HG03439 (cell line): ENCODE data around the gene PDE2A.

Experiments
- ATAC-seq: cut with Tn5 transposase; IDR thresholded peaks from one replicate; pipeline ENCODE4 v1.9.1; 2021; ENCODE audit warnings: mild to moderate bottlenecking, moderate library complexity; ENCODE audit not compliant: unreplicated experiment

Gene PDE2A

DNA sequence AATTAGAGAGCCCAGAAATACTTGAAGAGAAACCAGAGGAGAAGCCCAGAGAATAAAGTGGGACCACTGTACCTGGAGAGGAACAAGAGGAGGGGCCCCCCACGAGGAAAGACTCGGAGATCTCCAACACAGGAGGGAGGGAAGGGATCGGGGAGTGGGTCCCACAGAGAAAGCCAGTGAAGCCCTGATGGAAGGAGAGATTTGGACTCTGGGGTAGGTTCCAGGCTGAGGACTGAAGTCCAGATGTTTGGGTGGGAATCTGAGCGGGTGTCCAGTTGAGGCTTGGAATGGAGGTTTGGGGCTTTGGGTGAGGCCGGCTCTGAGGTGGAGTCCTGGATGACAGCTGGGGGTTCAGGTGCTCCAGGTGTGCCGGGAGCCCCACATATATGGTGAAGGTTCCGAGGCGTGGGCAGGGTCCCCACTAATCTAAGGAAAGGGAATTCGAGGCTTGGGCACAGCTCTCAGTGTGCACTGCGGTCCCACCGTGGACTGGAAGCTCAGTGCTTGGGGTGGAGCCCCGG lies 32.6 kb downstream of the PDE2A start:
- no peak for ATAC-seq

DNA sequence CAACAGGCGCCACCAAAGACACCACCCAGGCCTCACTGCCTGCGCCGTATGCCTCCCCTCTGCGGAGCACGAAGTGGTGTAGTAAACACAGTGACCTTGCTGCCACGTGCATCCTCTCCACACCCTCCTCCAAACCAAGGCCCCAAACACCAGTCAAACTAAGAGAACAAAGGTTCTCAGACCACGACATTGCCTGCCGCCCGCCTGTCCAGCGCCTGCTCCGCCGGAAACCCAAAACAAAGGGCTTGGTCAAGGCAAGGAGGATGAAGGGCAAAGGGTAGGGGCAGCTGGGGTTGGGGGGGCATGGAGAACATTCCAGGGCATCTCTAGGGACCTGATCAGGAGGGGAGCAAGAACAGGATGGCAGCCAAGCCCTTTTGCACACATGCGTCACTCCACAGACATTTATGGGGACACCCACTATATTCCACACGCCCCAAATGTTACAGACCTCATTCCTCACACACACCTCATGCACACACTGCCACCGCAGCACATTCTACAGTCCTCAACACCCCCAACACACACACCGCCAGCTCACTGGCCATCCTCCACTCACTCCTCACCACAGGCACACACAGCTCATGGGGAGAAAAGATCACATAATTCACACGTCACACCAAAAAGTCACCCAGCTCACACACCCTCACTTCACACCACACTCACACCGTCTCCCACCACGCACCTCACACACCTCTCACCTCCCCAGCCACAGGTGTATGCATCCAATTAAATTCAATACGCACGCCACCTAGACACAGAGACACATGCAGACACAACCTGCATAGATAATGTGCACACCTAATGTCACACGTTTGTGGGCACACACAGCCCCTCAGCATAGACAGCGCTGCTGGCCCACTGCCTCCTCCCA lies 34.5 kb downstream of the PDE2A start:
- ATAC-seq: no peak

DNA sequence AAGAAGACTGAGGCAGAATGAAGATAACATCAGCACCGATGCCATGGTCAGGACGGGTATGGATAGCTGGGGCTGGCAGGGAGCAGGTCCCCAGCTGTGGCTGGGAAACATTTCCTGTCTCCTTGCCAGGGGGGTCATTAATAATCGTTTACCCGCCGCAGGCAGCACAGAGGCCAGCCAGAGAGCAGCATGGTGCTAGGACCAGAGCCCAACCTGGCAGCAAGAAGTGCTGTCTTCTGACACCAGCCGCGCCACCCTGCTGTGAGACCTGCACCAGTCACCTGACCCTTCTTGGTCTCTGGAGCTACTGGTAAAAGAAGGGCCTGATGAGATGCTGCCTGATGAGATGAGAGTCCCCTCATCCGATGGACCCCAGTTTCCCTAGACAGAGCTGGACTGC lies 36.3 kb downstream of the PDE2A start:
- no peak for ATAC-seq

DNA sequence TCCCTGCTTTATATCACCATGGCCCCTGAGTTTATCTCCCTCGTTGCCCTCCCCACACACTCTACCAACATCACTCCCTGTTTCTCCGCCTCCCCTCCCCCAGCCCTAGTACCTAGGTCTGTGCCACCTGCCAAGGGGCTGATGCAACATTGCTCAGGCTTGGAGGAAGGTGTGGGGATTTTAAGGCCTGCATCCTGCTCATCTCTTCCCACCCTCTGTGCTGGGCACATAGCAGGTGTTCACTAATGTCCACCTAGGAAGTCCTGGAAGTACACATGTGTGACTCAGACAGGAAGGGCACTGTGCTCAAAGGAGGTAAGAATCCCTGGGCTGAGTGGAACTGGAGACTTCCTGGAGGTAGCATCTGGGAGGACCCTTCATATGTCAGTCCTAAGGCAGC lies 37.0 kb downstream of the PDE2A start:
- ATAC-seq: no peak

DNA sequence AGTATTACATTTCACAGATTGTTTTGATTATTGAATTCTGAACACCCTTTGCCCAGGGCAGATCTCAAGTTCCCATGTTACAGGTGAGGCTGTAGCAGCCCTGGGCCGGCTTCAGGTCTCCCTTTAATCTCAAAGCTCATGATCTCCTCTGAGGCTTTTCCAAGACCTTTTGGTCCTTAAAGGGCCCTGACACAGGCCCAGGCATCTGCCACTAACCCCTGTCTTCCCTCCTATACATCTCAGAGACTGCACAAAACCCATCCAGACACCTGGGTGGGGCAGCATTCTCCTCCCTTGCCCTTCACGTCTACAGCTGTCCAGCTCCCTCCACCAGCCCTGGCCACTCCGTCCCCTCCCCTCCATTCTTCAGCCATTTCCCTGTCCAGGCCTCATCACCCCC lies 37.8 kb downstream of the PDE2A start:
- no peak for ATAC-seq

DNA sequence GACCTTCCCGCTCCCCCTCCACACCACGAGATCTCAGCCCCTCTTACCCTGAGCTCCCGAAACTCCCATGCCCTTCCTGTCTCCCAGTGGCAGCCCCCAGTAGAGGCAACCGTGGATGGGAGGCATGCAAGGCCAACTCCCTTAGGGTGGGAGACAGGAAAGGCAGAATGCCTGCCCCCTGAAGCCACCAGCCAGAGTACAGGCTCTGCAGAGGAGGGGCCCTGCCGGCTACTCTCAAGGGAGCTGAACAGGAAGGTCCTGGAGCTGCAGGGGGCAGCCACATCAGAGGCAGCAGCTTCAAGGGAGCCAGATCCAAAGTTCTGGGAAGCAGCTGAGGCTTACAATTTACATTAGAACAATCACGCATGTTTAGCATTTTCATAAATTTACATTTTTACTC lies 38.3 kb downstream of the PDE2A start:
- no peak for ATAC-seq

DNA sequence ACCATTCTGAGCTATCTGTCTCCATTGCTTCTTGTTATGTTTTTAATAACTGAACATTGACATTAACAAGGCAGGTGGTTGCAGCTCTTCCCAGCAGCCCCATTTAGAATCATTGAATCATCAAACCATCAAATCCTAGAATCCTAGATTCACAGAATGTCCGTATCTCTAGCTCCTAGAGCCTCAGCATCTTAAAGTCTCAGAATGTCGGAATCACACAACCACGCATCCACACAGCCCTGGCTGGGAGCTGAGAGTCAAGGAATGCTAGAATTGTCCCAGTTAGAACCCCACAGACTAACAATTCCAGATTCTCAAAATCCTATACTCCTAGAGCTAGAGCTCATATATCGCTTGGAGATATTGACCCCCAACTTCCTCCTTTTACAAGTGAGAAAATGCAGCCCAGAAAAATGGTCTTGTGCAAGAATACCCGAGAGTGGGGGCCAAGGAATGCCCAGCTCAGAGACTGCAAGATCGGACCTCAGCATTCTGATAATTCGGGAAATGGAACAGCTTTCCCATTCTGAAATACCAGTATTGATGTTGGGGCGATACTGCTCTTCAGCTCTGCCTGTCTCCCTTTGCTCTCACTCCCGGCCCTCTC lies 38.8 kb downstream of the PDE2A start:
- ATAC-seq: no peak

DNA sequence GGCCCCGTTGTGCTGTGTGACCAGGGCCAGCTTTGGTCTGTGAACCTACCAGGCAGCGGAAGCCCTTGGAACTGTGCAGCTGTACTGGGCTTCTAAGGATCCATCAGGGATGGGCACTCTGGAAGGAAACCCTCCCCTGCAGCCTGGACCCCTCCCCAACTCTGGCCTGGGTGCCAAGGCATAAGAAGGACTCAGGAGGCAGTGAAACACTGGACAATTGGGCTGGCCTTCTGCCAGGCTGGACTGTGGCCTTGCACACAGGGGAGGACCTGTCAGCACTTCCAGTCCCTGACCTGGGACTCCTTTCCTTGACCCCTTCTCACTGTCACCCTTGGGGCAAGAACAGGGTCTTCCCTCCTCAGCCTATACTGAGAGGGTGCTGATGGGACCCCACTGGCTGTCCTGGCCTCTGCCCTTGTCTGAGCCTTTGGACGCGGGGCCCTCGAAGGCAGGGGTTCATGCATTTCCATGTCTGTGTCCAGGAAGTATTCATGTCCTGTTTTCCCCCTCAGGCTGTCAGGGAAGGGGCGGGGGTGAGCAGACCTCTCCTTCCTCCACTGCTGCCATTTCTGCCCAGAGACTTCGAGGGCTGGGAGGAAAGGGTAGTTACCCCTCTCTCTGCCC lies 39.6 kb downstream of the PDE2A start:
- no peak for ATAC-seq

DNA sequence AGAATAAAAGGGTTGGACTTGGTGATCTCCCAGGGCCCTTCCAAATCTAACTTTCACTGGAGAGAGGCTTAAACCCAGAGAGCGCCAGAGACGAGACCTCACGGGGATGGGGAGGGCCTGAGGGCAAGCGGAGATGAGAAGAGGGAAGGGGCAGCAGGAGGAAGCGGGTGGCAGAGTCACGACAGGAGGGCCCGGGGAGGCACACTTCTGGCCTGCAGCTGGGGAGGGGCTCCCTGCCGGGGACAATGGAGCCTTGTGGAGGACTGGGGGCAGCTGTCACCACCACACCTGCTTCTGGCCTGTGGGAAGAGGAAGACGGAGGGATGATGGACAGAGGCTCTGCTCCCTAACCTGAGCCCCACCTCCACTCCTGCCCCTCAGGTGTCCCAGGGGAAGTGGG lies 40.2 kb downstream of the PDE2A start:
- no peak for ATAC-seq

DNA sequence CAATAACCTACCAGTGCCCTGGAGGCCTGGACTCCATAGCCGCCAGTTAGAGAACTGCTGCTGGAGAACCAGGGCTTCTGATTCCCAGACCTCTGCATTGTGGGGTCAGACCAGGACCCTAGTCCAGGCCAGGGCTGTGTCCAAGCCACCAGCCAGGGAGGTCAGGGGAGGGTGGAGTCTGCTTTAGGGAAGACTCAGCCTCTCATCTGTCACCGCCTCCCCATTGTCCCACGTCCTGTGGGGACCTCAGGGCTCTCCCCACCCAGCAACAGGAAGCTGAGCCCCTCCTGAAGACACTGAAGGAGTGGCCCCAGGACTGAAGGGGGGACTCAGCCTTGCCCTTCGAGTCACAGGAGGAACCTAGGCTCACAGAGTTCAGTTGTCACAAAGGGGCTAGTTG lies 41.2 kb downstream of the PDE2A start:
- ATAC-seq: no peak

DNA sequence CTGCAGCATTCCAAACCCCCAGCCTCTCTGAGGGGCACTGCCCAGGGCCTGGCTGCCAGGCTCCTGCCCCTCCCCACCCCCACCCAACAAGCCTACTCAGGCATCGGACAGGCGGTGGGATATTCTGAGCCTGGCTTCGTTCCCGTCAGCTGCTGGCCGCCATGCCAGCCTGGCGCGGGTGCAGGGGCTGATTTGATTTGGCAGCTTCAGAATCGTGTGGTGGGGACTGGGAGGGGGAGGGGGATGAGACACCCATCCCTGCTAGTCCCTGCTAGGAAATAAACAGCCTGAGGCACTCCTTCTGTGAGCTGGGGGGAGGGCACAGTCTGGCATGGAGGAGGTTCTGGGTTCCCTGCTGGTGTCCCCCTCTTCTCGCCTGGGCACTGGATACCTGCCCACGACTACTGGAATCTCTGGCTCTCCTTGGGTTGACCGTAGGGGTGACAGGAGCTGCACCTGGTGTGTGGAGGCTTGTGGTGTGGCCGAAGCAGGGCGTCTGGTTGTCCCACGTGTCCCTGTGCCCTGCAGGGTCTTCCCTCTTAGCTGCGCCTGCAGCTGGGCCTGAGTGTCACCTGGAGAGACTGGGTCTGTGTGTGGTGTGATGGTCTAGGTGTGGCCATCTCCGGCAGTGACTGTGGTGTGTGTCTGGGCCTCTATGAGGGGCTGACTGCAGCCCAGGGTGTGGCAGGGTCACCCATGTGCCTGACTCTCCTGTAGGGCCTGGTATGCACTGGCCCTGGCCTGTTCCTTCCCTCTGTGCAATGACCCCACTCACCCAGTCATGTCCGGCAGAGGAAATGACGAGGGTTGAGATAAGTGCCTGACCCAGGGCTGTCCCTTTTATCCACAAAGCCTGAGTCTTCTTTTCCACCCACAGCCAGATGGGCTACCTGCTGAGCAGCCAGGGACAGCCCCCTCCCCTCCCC lies 42.2 kb downstream of the PDE2A start:
- no peak for ATAC-seq

DNA sequence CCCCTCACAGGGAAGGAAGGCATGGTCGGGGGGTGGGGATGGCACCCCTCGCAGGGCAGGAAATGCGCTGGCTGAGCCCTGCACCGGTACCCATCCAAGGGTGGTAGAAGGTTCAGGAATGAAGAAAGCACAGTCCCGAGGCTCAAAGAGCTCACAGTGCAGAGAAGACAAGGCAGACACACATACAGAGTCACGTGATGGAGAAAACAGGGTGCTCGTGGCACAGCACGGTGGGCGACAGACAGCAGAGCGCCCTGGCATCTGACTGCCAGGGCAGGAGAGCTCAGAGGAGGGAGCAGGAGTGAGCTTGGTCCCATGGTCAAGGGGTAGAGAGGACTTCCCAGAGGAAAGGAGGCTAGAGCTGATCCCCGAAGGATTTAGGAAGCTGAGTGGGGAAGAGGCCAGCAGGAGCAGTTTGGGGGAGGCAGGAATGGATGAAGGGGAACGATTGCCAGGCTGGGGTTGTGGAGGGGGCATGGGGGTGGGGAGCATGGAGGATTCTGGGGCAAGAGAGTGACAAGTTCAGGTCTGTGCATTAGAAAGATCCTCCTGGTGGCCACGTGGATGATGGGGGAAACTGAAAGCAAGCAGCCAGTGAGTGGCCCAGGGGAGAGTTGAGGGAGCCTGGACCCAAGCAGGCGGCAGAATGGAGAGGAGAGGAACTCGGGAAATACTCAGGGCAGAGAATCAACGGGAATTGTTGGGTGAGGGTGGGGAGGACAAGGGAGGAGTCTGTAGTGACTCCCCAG lies 43.9 kb downstream of the PDE2A start:
- ATAC-seq: no peak

DNA sequence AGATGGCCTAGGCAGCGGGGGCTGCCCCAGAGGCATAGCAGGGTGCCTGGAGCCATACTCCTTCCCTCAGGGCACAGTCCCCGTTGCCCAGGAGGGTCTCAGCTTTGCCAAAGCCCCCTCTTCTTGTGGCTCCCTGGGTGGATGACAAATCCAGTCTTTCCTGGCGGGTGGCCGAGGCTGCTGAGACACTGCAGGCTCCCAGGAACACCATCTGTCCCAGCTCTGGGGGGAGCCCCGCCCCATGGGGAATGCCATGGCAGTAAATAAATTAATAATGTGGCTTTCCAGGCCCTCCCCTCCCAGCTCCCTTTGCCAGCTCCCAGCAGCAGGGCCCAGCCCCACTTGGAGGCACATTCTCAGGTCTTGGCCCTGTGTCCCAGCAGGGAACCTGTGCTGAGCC lies 45.0 kb downstream of the PDE2A start:
- no peak for ATAC-seq

DNA sequence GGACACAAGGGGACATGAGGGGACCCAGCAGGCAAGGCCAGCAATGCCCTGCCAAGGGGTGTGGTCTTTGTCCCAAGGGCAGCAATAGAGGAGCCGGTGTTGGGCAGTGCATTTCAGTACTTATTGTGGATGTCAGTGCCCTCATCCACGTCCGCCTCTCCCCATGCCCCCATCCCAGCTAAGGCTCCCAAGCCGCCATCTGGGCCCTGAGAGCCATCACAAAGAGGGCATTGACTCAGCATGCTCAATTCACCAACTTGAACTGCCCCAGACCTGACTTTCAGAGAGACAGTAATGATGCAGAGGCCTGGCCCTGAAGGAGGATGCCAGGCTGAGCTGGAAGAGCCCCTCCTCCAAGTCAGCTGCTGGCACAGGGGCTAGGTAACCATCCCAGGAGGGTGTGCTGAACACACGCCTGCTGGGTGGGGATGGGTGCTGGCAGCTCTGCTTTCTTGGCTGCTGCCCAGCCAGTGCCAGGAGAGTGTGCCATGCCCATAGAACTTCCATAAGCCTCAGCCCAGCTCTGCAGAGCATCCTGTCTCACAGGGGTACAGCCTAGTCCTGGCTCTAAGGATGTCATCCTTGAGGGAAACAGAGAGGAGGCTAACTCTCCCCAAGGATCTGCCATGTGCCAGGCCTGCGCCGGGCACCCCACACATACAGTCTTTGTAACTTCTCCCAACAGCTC lies 46.5 kb downstream of the PDE2A start:
- ATAC-seq: no peak

DNA sequence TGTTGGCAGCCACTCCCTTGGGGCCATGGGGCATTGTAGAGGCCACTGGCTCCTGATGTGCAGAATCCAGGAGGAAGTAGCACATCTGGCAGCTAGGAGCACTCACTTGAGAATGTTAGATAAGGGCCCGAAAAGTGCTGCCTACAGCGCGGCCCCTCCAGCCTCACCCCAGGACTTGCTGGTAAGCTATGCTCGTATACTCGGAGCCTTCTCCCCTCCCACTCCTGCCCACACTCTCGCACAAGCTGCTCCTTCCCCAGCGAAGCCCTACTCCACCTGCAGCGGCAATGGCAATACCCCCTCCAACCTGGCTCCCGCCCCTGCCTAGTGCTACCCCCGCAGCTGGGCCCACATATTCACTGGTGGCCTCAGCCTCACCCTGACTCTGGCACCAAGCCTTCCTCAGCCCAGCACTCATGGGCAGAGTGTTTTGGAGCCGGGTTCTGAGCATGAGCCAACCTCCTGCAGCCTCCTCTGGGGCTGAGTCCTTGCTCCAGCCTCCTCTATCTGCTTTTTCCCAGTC lies 47.7 kb downstream of the PDE2A start:
- no peak for ATAC-seq

DNA sequence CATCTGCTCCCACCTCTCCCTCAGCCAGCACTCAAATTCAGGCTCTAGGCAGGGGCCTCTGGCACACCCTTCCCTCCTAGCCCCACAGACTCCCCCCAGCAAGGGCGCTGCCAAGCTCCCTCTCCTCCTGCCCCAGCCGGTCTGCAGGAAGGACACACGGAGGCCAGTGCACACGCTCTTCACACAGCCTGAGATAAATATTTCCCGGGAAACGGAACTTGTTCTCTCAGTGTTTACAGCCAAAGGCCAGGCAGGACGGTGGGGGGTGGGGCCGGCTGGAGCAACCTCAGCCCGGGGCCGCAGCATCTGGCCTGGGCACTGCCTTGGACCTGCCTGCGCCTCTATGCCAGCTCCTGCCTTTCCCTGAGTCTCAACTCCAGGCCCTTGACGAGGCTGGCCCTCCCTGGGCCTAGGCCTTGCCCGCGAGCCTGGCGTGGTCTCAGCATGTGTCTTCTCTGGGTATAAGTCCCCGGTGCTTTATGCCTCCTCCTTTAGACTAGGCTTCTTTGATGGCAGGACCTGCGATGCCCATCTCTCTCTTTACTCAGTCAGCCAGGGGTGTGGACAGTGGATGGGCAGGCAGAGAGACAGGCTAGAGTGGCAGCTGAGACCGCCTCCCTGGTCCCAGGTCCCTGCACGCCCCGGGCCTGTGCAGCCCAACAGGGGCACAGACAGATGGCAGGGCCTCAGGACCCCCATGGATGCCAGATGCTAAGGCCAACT lies 48.4 kb downstream of the PDE2A start:
- no peak for ATAC-seq

DNA sequence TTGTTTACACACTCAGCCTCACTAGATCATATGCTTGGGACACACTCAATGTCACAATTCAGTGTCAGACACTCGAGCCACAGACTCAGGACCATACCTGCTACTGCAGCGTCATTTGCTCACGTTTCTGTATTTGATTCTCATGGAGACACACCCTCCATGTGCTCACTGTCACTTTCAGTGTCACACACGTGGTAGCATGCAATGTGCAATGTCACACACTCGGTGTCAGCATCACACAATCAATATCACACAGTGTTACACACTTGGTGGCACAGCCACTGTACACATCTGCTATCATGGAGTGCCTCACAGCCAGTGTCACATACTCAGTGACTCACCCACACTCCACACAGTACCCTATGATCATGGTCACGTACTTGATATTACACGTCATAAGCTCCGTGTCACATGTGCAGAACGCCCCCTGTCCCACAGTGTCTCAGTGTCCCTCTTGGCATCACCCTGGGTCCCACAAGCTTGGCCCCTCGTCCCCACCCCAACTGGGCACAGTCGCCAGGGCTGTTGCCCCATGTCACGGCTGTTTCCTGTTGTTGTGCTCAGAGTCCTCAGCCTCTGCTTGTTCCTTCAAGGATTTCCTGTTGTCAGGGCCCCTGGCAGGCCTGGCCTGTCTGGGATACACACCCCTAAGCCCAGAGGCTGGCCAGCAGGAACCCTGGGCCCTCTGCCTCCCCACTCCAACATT lies 49.6 kb downstream of the PDE2A start:
- ATAC-seq: no peak

DNA sequence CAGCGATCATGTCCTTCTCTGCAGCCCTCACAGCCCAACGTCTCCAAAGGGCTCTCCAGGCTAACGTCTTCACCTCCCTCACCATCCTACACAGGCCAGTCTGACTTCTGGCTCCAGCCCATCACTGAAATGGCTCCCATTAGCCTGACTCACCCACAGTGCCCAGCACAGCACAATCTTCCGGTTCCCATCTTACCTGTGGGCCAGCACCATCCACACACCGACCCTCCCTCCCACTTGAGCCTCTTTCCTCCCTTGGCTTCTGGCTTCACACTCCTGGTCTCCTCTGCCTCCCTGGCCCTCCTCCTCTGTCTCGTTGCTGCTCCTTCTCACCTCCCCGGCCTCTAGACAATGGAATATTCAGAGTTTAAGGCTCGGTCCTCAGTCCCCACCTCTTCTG lies 51.2 kb downstream of the PDE2A start:
- ATAC-seq: no peak
